IMR-90 (cell line): Measurements from ENCODE around the gene MYADML2. TPM values are rescaled to one million over a fixed set of nuclear protein-coding genes. Genes with fewer than 3 reads are reported as not detected.
A peak's percentile ranks its signal among the peaks of the same experiment; 100 is the strongest.

Source experiments
- ATAC-seq: fragments of 200-7000 bp; cut with Tn5 transposase; 2 replicates; pipeline ENCODE4 v1.9.1; 2020; ENCODE audit warnings: low read depth, mild to moderate bottlenecking, moderate library complexity
- BruUV-seq: library from RNA; stranded (reverse); fragments of 400-500 nt; replicated peaks from 2 replicates; lab custom pipeline; 2021; lab: Mats Ljungman, UMichigan
- CTCF ChIA-PET: fragments of 300-600 bp; formaldehyde crosslinking; extraction: SDS; loops from one replicate; lab custom pipeline; 2021; ENCODE audit warnings: antibody characterized with exemption; lab: Yijun Ruan, JAX
- POLR2A ChIA-PET: fragments of 300-600 bp; sonication (Branson Sonifier 250); formaldehyde crosslinking; loops from one replicate; lab custom pipeline; 2022; ENCODE audit warnings: antibody characterized with exemption; ENCODE audit not compliant: unreplicated experiment; lab: Charles Lee
- DNase-seq: peaks from one replicate; pipeline ENCODE4 v3.0.0; 2013
- H2AFZ ChIP-seq: replicated peaks from 2 replicates; pipeline ENCODE3; 2013; ENCODE audit warnings: low read length, mild to moderate bottlenecking; ENCODE audit not compliant: poor library complexity
- H2AK5ac ChIP-seq: 2 replicates; pipeline ENCODE4 v1.6.1; 2013; ENCODE audit warnings: low read depth, low read length, inconsistent platforms
- H2AK9ac ChIP-seq: replicated peaks from 2 replicates; pipeline ENCODE3; 2013; ENCODE audit warnings: mild to moderate bottlenecking, low read depth, low read length, moderate library complexity; ENCODE audit not compliant: poor library complexity
- H2BK120ac ChIP-seq: 2 replicates; pipeline ENCODE4 v1.6.1; 2013; ENCODE audit warnings: low read depth, low read length, inconsistent platforms
- H2BK15ac ChIP-seq: 3 replicates; pipeline ENCODE4 v1.6.1; 2013; ENCODE audit warnings: low read depth, low read length, inconsistent platforms
- H2BK20ac ChIP-seq: 2 replicates; pipeline ENCODE4 v1.6.1; 2013; ENCODE audit warnings: low read depth, mild to moderate bottlenecking, inconsistent platforms, low read length, moderate library complexity
- H2BK5ac ChIP-seq: 2 replicates; pipeline ENCODE4 v1.6.1; 2013; ENCODE audit warnings: mild to moderate bottlenecking, low read depth, low read length, inconsistent platforms; ENCODE audit not compliant: poor library complexity, severe bottlenecking
- H3K14ac ChIP-seq: replicated peaks from 2 replicates; pipeline ENCODE4 v1.6.1; 2013; ENCODE audit warnings: low read depth, low read length, inconsistent platforms
- H3K18ac ChIP-seq: 2 replicates; pipeline ENCODE4 v1.6.1; 2013; ENCODE audit warnings: low read depth, low read length, control low read depth
- H3K23ac ChIP-seq: 2 replicates; pipeline ENCODE4 v1.6.1; 2013; ENCODE audit warnings: low read depth, low read length, inconsistent platforms
- H3K27ac ChIP-seq: 2 replicates; pipeline ENCODE4 v1.5.1; 2013; ENCODE audit warnings: mild to moderate bottlenecking, control low read depth, low read length; ENCODE audit not compliant: insufficient read depth
- H3K27me3 ChIP-seq: 2 replicates; pipeline ENCODE4 v1.6.1; 2013; ENCODE audit warnings: low read length; ENCODE audit not compliant: control insufficient read depth, insufficient read depth
- H3K36me3 ChIP-seq: 2 replicates; pipeline ENCODE4 v1.6.1; 2013; ENCODE audit warnings: low read length, mixed read lengths; ENCODE audit not compliant: control insufficient read depth, insufficient read depth
- H3K4ac ChIP-seq: 2 replicates; pipeline ENCODE4 v1.6.1; 2013; ENCODE audit warnings: low read depth, low read length, inconsistent platforms
- H3K4me1 ChIP-seq: 2 replicates; pipeline ENCODE4 v1.6.1; 2013; ENCODE audit warnings: low read length, mixed read lengths; ENCODE audit not compliant: control insufficient read depth, insufficient read depth
- H3K4me2 ChIP-seq: 2 replicates; pipeline ENCODE4 v1.6.1; 2013; ENCODE audit warnings: low read depth, mild to moderate bottlenecking, control low read depth, low read length, moderate library complexity
- H3K4me3 ChIP-seq: 2 replicates; pipeline ENCODE4 v1.5.1; 2013; ENCODE audit warnings: low read depth, mild to moderate bottlenecking, control low read depth, low read length, moderate library complexity; ENCODE audit not compliant: insufficient read depth
- H3K56ac ChIP-seq: 2 replicates; pipeline ENCODE4 v1.6.1; 2013; ENCODE audit warnings: low read length, inconsistent platforms; ENCODE audit not compliant: insufficient read depth; ENCODE audit errors: extremely low read depth
- H3K79me1 ChIP-seq, 2 experiments: 2 replicates each; pipeline ENCODE4 v1.6.1; 2013; ENCODE audit warnings: low read length in 2 of 2, inconsistent platforms in 1 of 2, low read depth in 1 of 2
- H3K9ac ChIP-seq: 2 replicates; pipeline ENCODE4 v1.6.1; 2013; ENCODE audit warnings: low read depth, low read length, control low read depth
- H3K9me1 ChIP-seq: 2 replicates; pipeline ENCODE4 v1.6.1; 2013; ENCODE audit warnings: low read length, inconsistent platforms; ENCODE audit not compliant: insufficient read depth
- H3K9me3 ChIP-seq: 2 replicates; pipeline ENCODE4 v1.6.1; 2013; ENCODE audit warnings: low read length; ENCODE audit not compliant: control insufficient read depth, insufficient read depth
- H4K20me1 ChIP-seq: 2 replicates; pipeline ENCODE4 v1.6.1; 2013; ENCODE audit warnings: low read length, inconsistent platforms; ENCODE audit not compliant: insufficient read depth
- H4K5ac ChIP-seq: 2 replicates; pipeline ENCODE4 v1.6.1; 2013; ENCODE audit warnings: mild to moderate bottlenecking, low read depth, low read length, control low read depth
- H4K8ac ChIP-seq, 2 experiments: 2 replicates each; pipeline ENCODE4 v1.6.1; 2013; ENCODE audit warnings: low read depth in 2 of 2, low read length in 2 of 2, control low read depth in 1 of 2, inconsistent platforms in 1 of 2
- H4K91ac ChIP-seq: 2 replicates; pipeline ENCODE4 v1.6.1; 2013; ENCODE audit warnings: low read depth, low read length, inconsistent platforms; ENCODE audit not compliant: insufficient read depth
- BHLHE40 ChIP-seq: fragments of 150-350 bp; IDR thresholded peaks from 2 replicates; pipeline ENCODE4 v1.6.1; 2016; ENCODE audit warnings: mild to moderate bottlenecking, low read depth, low read length
- CHD1 ChIP-seq: IDR thresholded peaks from 2 replicates; pipeline ENCODE4 v1.6.1; 2012; ENCODE audit warnings: low read depth, low read length, improper control_type of control experiment
- ELK1 ChIP-seq: fragments of 150-350 bp; IDR thresholded peaks from 2 replicates; pipeline ENCODE4 v1.6.1; 2016; ENCODE audit warnings: low read depth, mild to moderate bottlenecking, low read length, moderate library complexity, borderline replicate concordance
- FOS ChIP-seq: fragments of 150-350 bp; IDR thresholded peaks from 2 replicates; pipeline ENCODE4 v1.6.1; 2016; ENCODE audit warnings: low read depth, low read length
- MXI1 ChIP-seq: IDR thresholded peaks from 2 replicates; pipeline ENCODE4 v1.6.1; 2012; ENCODE audit warnings: low read depth, mild to moderate bottlenecking, low read length, moderate library complexity, borderline replicate concordance
- NFE2L2 ChIP-seq: fragments of 150-350 bp; IDR thresholded peaks from 2 replicates; pipeline ENCODE4 v1.6.1; 2016; ENCODE audit warnings: low read depth, mild to moderate bottlenecking, low read length
- RCOR1 ChIP-seq: IDR thresholded peaks from 2 replicates; pipeline ENCODE4 v1.6.1; 2012; ENCODE audit warnings: mild to moderate bottlenecking, low read length, improper control_type of control experiment; ENCODE audit not compliant: insufficient replicate concordance
- WGBS, 2 experiments: methylation state at CpG; one replicate each; pipeline versions ENCODE4 v1.1.5 to v1.1.7; 2013; ENCODE audit warnings: missing lambda C conversion rate in 2 of 2; ENCODE audit not compliant: insufficient read length in 1 of 2; ENCODE audit errors: extremely low coverage in 2 of 2; 5-methylcytosine and 5-hydroxymethylcytosine counted together
- dilution Hi-C: fragments of 300-500 bp; cut with HindIII; formaldehyde crosslinking; loops from one replicate; pipeline ENCODE4 v1.14.3; 2018; ENCODE audit warnings: low sequenced_read_pairs; ENCODE audit not compliant: unreplicated experiment
- in situ Hi-C: fragments of 300-500 bp; cut with MboI; formaldehyde crosslinking; loops from 3 replicates; pipeline ENCODE4 v1.14.3; 2019; ENCODE audit warnings: low sequenced_read_pairs, inconsistent platforms, mixed read lengths
- intact Hi-C: fragments of 100-400 bp; cut with micrococcal nuclease; formaldehyde crosslinking; loops from 2 replicates; pipeline ENCODE4 v1.10.0; 2022
- polyA plus RNA-seq, 3 experiments: library from polyadenylated mRNA; depleted of rRNA; stranded (reverse); fragments of >200 nt; gene quantifications; 2 replicates each; pipeline ENCODE4 v1.2.3, GENCODE V29; 2012; ENCODE audit warnings: low replicate concordance in 1 of 3
- total RNA-seq: library from RNA; depleted of rRNA; stranded (reverse); fragments of >200 nt; gene quantifications from 2 replicates; pipeline ENCODE4 v1.2.3, GENCODE V29; 2012

Gene MYADML2
- total and polyA plus RNA-seq, 2 of the 4 experiments (the other 2 are of a cell fraction), result not detected

GRCh38 chr17:81941484-81942166 is 5.4 kb downstream of the MYADML2 start:
- Histone ChIP-seq H3K36me3 (no peaks in the 10 kb centered on the region), H4K5ac (no peak overlapping the region), H3K4ac (no peak overlapping the region), H2BK15ac (no peak overlapping the region), H3K4me3 (no peak overlapping the region), H4K20me1 (no peaks in the 10 kb centered on the region; the same call in 1 of the 2 replicates), H2AK9ac (no peak overlapping the region), H4K8ac (no peak overlapping the region), H2AFZ (peak overlapping the region; percentile 3), H3K9ac (no peak overlapping the region), H3K18ac (no peak overlapping the region), H3K4me2 (no peak overlapping the region), H3K4me1 (no peaks in the 10 kb centered on the region), H3K27ac (no peak overlapping the region), H3K56ac (no peak overlapping the region), H2BK120ac (no peak overlapping the region), H4K91ac (no peak overlapping the region), H3K27me3 (peaks cover 25% of the 10 kb centered on the region), H3K14ac (no peak overlapping the region), H3K9me3 (no peaks in the 10 kb centered on the region), H3K23ac (no peak overlapping the region), H3K79me1 (peaks cover 2 to 4% of the 10 kb centered on the region in 2 experiments; a peak in 3 of 4 replicates), H3K9me1 (no peaks in the 10 kb centered on the region), H2BK20ac (no peak overlapping the region), H2AK5ac (no peak overlapping the region), H2BK5ac (no peak overlapping the region)
- TF ChIP-seq NFE2L2, result no peak
- TF ChIP-seq FOS, result no peak
- no peak for TF ChIP-seq MXI1
- no peak for TF ChIP-seq BHLHE40
- TF ChIP-seq CHD1, result no peak
- no peak for TF ChIP-seq RCOR1
- TF ChIP-seq ELK1, result no peak
- in situ Hi-C loops, result no loop called here
- dilution Hi-C loops, result no loop called here
- BruUV-seq, result no TSS peak
- CTCF ChIA-PET, result no interaction called here
- DNase-seq (no peak), ATAC-seq (no peak)
- POLR2A ChIA-PET, result no interaction called here
- WGBS, 2 experiments, result 49% methylated on average over 23 of the region's 30 CpGs; no CpG with 5 or more reads in 1 of the 2 experiments
- intact Hi-C loops, result no loop called here
